Progenitor cell of endocrine pancreas (in vitro differentiated cells): ENCODE results near the gene PSTK. TPM values are rescaled to one million over a fixed set of nuclear protein-coding genes. Genes with fewer than 3 reads are reported as not detected.

ENCODE experiments used
- DNase-seq: peaks from one replicate; pipeline ENCODE4 v3.0.0; 2021; ENCODE audit warnings: low spot score; ENCODE audit not compliant: unreplicated experiment
- H3K27ac Mint-ChIP-seq: 2 replicates; pipeline ENCODE4 v1.8.0; 2021; ENCODE audit warnings: mild to moderate bottlenecking, moderate library complexity, mixed read lengths
- H3K27me3 Mint-ChIP-seq: 2 replicates; pipeline ENCODE4 v1.8.0; 2021; ENCODE audit warnings: mixed read lengths
- H3K36me3 Mint-ChIP-seq: 2 replicates; pipeline ENCODE4 v1.8.0; 2022; ENCODE audit warnings: mixed read lengths; ENCODE audit not compliant: insufficient read depth
- H3K4me1 Mint-ChIP-seq: 2 replicates; pipeline ENCODE4 v1.8.0; 2021; ENCODE audit warnings: low read depth, mixed read lengths
- H3K4me3 Mint-ChIP-seq: 2 replicates; pipeline ENCODE4 v1.8.0; 2021; ENCODE audit warnings: low read depth, mild to moderate bottlenecking, moderate library complexity, mixed read lengths
- H3K9me3 Mint-ChIP-seq: 2 replicates; pipeline ENCODE4 v1.8.0; 2021; ENCODE audit warnings: low read depth, mixed read lengths
- CTCF ChIP-seq: fragments of 200-600 bp; sonication (generic); IDR thresholded peaks from one replicate; pipeline ENCODE4 v1.5.0; 2021; ENCODE audit warnings: antibody characterized with exemption, mild to moderate bottlenecking; ENCODE audit not compliant: unreplicated experiment
- total RNA-seq: library from RNA; stranded (reverse); gene quantifications from 2 replicates; pipeline ENCODE4 v1.2.1, GENCODE V29; 2021

Gene PSTK
- total RNA-seq, 1 donor from 2014 or later: 6.3 TPM

GRCh38 chr10:123039632-123039930 lies 59.4 kb downstream of the PSTK start:
- H3K9me3 Mint-ChIP-seq: no peaks in the 10 kb centered on the region
- no peaks in the 10 kb centered on the region for H3K4me1 Mint-ChIP-seq
- no peak overlapping the region for H3K4me3 Mint-ChIP-seq
- peaks cover 10% of the 10 kb centered on the region for H3K36me3 Mint-ChIP-seq
- H3K27ac Mint-ChIP-seq: no peak overlapping the region
- DNase-seq: no peak
- TF ChIP-seq CTCF: no peak
- no peaks in the 10 kb centered on the region for H3K27me3 Mint-ChIP-seq

Other genes with a start within 250 kb of the PSTK start
- gene CUZD1, start 134.5 kb upstream of the PSTK start, total RNA-seq: not detected in 2 replicates
- gene FAM24B, start 100.8 kb upstream of the PSTK start, total RNA-seq: not detected in 2 replicates
- not detected in 2 replicates for gene FAM24A, start 69.8 kb upstream of the PSTK start, total RNA-seq
- 13.5 and 14.7 TPM in 2 replicates for gene C10orf88, start 26.2 kb upstream of the PSTK start, total RNA-seq
- gene IKZF5, start 28.4 kb downstream of the PSTK start, total RNA-seq: 11.6 and 14.6 TPM in 2 replicates
- 22.4 and 26.0 TPM in 2 replicates for gene ACADSB, start 28.6 kb downstream of the PSTK start, total RNA-seq
- not detected in 2 replicates for gene HMX3, start 155.6 kb downstream of the PSTK start, total RNA-seq
- not detected in 2 replicates for gene HMX2, start 167.7 kb downstream of the PSTK start, total RNA-seq
- 92.3 and 93.2 TPM in 2 replicates for gene BUB3, start 174.0 kb downstream of the PSTK start, total RNA-seq